Measurements from ENCODE around the gene IL34.

IL34 gene

GRCh38 chr16:70689035-70689969, 42.9 kb downstream of the IL34 start:
- DNase-seq = no peak

- DNase-seq = no peak
Observed at GRCh38 chr16:70689970-70690891, 43.9 kb downstream of the IL34 start.

- no peak for DNase-seq
Observed at GRCh38 chr16:70691223-70692129, 45.1 kb downstream of the IL34 start.

- DNase-seq = no peak
Observed at GRCh38 chr16:70692130-70692872, 45.9 kb downstream of the IL34 start.

GRCh38 chr16:70692873-70693671, 46.7 kb downstream of the IL34 start:
- no peak for DNase-seq

- DNase-seq = no peak
Observed at GRCh38 chr16:70694088-70694867, 47.9 kb downstream of the IL34 start.

GRCh38 chr16:70694868-70695218, 48.5 kb downstream of the IL34 start:
- DNase-seq = no peak

GRCh38 chr16:70695331-70696070, 49.1 kb downstream of the IL34 start:
- no peak for DNase-seq

- no peak for DNase-seq
Observed at GRCh38 chr16:70696355-70696754, 50.0 kb downstream of the IL34 start.

- DNase-seq = no peak
Observed at GRCh38 chr16:70696952-70697593, 50.7 kb downstream of the IL34 start.

- DNase-seq = no peak
Observed at GRCh38 chr16:70697594-70698170, 51.3 kb downstream of the IL34 start.

GRCh38 chr16:70698901-70699300, 52.5 kb downstream of the IL34 start:
- DNase-seq = no peak

GRCh38 chr16:70699696-70700095, 53.3 kb downstream of the IL34 start:
- no peak for DNase-seq

- peak; percentile 45 for DNase-seq
Observed at GRCh38 chr16:70700101-70701020, 54.0 kb downstream of the IL34 start.

- no peak for DNase-seq
Observed at GRCh38 chr16:70701036-70701435, 54.7 kb downstream of the IL34 start.

GRCh38 chr16:70701596-70701995, 55.2 kb downstream of the IL34 start:
- no peak for DNase-seq

- no peak for DNase-seq
Observed at GRCh38 chr16:70701998-70702397, 55.6 kb downstream of the IL34 start.

Data from right kidney (tissue), 1 donor.